GM20431 (cell line): Measurements from ENCODE around the gene CACNA1G.

Experiments
- in situ Hi-C: fragments of 300-500 bp; cut with MseI, MboI; formaldehyde crosslinking; loops from one replicate; pipeline ENCODE4 v1.15.0; 2020; ENCODE audit warnings: low sequenced_read_pairs; ENCODE audit not compliant: unreplicated experiment

Gene CACNA1G

DNA sequence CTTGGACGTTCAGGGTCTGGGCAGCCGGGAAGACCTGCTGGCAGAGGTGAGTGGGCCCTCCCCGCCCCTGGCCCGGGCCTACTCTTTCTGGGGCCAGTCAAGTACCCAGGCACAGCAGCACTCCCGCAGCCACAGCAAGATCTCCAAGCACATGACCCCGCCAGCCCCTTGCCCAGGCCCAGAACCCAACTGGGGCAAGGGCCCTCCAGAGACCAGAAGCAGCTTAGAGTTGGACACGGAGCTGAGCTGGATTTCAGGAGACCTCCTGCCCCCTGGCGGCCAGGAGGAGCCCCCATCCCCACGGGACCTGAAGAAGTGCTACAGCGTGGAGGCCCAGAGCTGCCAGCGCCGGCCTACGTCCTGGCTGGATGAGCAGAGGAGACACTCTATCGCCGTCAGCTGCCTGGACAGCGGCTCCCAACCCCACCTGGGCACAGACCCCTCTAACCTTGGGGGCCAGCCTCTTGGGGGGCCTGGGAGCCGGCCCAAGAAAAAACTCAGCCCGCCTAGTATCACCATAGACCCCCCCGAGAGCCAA, 65.6 kb downstream of the CACNA1G start:
- in situ Hi-C loops, result no loop called here

DNA sequence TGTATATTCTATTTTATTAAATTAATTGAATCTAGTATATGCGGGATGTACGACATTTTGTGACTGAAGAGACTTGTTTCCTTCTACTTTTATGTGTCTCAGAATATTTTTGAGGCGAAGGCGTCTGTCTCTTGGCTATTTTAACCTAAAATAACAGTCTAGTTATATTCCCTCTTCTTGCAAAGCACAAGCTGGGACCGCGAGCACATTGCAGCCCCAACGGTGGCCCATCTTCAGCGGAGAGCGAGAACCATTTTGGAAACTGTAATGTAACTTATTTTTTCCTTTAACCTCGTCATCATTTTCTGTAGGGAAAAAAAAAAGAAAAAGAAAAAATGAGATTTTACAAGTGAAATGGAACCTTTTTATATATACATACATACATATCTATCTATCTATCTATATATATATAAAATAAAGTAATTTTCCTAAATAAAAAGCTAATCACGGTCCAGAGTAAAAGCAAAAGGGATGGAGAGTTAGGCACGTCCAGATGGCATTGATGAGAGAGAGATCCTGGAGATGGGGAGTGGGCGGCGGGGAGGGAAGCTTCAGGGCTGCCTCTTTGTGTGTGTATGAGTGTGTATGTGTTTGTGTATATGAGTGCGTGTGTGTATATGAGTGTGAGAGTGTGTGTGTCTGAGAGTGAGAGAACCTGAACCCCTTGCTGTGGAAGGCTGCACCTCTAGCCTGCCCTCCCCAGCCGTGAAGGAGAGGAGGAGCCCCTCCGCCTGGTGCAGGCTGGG, 66.7 kb downstream of the CACNA1G start:
- in situ Hi-C loops, result no loop called here

DNA sequence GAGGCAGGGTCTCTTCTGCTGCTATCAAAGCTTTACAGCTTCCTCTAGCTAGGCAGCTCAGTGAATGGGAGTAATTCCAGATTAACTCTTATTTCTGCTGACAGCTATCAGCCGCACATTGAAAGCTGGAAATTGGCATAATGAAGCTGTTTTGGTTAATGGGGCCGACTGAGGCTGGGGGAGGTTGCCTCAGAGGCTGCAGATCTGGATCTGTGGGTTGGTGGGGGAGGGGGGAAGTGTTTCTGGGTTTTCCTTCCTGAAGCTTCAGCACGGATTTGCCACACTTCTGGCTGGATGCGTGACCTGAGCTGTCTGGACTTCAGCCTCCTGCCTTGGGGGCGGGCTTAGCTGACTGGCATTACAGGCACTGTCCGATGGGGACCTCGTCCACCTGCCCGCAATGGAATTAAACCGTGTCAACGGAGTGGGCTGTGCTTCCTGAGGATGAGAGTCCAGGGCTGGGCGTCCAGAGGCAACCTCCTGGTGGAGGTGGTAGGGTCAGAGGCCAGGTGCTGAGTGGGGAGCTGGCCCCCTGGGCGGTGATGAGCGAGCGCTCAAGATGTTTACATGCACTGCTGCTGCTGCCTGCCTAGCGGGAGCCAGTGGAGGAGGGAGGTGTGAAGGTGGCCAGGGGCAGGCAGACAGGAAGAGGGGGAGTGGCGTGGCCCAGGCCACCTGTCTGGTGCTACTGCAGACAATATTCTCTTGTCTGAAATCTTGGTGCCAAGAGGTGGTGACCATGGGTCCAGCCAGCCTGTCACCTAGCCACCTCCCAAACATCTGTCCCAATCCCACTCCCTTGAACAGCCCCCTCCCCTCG, 67.5 kb downstream of the CACNA1G start:
- in situ Hi-C loops, result no loop called here

DNA sequence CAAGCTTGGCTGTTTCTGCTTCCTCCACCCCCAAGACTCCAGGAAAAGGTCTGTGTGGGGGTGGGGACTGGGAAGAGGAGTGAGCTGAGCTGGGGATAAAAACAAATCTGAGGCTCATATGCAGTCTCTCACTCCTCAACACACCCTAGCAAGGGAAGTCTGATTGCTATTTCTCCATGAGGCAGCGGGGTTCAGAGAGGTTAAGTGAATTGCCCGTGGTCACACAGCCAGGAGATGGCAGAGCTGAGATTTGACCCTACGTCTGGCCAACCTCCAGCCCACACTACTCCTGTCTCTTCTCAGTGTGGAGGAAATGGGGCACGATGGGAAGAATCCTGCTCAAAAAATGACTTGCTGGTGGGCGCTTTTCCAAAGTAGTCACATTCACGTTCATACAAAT, 69.4 kb downstream of the CACNA1G start:
- in situ Hi-C loops, result no loop called here

DNA sequence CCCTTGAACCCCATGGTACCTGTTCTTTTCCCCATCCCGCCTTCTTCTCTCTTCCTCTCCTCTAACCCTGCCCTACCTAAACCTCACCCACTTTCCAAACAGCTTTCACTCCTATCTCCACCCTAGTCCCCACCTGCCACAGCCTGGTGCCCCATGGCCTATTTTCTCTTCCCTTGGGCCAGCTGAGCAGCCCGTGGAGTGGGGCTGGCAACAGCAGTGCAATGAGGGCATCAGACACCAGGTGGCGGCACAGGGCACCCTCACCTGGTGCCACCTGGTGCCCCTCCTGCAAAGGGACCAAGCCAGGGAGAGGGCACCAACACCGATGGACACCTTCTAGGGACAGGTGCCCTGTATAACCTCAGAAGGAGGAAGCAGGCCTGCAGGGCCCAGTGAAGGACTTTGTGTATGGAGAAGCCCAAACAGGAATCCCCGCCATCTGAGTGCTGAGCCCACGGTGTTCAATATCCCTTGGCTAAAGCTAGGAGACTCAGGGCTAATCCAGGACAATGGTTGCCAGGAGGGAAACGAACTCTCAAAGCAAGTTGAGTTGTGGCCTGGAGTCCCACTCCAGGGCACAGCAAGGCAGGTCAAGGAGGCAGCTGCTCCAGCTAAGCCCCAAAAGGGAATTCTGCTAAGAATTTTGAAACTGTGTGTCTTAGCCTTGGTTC, 70.1 kb downstream of the CACNA1G start:
- in situ Hi-C loops, result no loop called here

DNA sequence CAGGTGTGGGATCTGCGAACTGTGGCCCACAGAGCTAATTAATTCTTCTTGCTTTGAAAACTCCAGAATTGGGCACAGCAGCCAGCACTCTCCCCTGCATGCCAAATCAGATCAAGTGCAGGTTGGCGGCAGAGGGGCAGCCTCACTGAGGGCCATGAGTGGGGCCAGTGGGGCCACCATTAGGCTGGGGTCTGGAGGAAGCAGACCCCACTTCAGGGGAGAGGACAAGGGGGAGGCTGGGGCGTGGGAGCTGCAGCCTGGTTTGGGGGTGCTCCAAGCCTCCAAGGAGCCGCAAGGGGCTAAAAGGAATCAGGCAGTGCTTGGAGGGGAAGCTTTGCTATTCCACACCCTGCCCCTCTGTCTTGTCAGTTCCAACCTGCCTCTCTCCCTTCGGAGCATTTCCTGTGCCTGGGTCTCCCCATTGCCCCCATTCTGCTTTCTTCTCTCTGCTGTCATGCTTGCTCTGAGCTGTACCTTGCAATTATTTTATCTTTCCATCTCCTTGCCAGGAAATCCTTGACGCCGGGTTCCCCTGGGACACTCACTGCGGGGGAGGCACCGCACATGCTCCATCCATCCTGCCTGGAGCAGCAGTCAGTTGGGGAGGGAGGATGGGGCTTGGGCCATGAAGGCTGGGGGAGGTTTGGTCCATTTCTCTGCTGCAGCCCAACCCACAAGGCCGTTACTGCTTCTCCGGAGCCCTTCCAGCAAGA, 70.8 kb downstream of the CACNA1G start:
- in situ Hi-C loops, result no loop called here

DNA sequence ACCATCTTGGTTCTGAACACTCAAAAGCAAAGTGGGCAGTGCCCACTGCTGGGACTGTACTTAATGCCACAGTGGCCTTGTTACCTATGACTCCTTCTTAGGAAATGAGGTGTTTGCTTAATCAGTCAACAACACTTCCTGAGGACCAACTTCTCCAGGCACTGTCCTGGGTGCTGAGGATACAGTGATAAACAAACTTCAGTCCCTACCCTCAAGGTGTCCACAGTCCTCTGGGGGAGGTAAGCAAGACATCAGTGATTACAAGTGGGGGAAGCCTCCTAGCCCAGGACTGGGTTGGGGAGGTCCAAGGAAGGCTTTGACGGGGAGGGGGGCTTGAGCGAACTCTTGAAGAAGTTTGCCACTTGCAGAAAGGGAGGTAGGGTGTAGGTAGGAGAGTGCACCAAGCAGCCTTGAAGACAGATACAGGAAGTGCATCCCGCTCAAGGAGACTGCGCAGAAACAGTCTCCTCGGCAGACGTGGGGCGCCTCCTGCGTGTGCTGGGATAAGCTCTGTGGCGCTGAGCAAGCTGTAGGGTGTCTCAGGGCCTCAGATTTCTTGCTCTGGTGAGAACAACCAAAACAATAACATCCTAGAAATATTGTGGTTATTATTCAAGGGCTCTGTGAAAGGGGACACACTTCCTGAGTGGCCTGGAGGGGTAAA, 71.5 kb downstream of the CACNA1G start:
- in situ Hi-C loops, result no loop called here

DNA sequence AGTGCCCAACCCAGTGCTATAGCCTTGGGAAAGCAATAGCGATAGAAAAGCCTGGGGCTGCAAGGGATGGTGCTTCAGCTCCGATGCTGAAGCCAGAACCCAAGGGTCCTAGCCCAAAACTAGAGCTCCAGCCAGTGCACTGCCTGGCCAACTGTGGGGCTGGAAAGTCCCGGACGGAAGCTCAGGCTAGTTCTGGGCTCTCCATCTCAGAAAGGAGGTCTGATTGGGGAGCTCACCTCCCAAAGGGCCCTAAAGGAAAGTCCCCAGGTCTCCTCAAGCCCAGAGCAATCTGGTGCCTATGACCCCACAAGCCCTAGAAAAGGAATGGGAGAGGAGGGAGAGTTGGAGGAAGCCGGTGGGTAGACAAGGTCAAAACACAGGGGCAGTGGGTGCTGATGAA, 72.1 kb downstream of the CACNA1G start:
- in situ Hi-C loops, result no loop called here

DNA sequence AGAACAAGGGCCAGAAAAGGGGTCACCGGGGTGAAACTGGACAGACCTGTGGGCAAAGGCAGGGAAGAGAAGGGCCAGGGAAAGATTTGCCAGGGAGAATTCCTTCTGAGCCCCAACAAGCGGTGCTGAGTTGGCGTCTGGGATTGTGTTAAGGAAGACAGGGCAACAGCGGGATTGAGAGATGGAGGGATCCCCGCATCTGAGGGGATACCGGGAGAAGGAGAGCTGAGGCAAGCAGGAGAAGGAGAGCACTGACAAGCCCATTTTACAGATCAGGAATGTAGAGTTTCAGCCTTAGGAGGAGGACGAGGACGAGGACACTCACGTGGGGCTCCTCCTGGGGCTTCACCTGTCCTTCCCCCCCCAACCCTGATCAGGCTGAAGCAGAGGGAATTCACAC, 73.2 kb downstream of the CACNA1G start:
- in situ Hi-C loops, result no loop called here

DNA sequence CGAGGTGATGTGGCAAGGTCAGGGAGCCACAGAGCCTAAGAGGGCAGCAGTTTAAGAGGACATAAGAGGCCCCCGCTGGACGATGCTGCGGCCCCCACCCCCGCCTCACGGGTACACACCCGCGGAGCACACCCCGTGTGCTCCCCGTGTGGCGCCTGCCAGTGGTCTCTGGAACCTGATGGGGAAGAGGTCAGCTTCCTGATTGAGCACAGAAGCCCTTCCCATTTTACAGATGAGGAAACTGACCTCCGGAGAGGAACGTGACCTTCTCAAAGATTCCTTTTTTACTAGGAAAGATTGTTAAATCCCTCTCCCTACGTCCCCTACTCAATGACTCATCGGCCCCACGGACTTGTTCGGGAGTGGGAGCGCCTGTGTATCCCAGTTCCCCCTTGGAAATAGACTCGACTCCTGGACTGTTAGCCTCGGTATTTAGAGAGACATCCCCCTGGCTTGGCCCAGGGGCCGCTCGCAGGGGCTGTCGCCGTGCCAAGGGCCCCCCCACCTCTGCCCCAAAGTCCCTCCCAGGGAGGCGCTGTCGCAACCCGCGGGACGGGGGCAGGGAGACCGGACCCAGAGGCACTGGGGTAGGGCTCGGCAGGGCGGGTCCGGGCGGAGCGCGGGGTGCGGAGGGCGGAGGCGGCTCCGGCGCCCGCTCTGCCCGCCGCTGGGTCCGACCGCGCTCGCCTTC, 73.9 kb downstream of the CACNA1G start, which contains the start of gene ABCC3:
Gene ABCC3 (plus strand): TSS at position 658 of the 691 bp plus-strand sequence. CDS start 56 bp downstream, outside the sequence.
- in situ Hi-C loops, result no loop called here

DNA sequence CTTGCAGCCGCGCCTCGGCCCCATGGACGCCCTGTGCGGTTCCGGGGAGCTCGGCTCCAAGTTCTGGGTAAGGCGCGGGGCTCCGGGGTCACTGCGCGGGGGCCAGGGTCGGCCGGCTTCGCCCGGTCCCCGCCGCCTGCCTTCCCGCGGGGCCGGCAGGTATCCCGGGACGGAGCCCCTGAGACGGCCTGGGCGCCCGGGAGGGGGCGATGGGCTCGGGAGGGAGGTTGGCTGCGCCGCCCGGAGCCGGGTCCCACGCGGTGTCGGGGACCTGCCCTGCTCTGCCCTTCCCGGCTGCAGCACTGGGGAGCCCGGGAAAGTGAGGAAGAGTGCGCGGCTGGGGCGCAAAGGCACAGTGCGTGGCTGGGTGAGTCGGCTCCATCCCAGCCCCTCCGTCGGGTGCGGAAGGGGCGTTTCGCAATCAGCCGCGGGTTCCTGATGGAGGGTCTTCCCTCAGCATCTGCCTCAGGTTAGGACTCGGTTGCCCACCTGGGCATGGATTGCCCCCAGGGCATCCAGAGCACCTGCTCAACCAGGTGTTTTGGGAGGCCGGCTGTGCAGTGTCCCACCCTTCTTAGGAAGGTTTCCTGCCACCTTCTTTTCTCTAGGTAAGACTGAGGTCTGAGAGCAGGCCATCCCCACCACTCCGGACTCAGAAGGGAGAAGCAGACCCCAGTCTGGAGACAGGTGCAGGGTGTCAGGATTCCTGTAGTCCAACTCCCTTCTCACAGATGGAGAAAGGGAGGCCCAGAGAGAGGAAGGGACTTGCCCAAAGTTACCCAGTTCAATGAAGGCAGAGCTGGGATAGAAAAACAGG, 74.6 kb downstream of the CACNA1G start:
- in situ Hi-C loops, result no loop called here

DNA sequence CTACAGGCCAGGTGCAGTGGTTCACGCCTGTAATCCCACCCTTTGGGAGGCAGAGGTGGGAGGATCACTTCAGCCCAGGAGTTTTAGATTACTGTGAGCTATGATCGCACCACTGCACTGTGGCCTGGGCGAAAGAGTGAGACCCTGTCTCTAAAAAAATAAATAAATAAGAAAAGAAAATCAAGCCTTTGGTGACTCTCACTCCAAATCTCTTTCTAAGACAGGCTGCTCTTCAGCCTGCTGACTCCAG, 75.1 kb downstream of the CACNA1G start:
- in situ Hi-C loops, result no loop called here

DNA sequence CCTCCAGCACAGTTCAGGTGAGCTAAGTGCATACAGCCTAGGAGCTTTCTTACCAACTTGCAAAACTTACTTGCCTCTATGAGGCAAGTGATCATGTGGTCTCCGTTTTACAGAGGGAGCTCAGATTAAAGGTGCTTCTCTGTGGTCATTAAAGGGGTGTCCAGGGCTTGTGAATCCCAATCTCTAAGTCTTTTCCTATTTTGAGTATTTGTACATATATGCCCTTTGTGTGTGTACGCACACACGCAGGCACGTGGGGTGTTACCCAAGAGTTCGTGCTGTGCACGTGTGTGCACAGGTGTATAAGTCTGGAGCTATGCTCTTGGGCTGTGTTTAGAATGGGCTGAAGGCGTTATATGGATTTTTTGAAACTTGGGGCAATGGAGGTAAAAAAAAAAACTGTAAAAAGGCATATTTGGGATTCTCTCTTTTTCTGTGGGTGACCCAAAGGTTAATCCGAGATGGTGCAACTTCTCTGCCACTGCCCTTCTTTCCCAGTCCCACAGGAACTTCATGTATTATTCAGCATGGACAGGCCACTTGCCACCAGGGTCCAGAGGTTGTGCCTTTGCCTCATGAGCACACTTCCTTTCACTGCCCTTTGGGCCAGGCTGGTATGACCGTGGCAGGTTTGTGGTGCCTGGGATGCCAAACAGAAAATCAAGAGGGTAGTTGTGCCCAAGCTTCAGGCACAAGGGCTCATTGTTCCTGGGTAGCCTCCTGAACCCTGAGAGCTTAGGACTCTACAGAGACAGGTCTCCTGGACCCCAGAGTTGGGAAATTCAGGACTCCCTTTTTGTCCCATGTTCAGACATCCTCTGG, 75.7 kb downstream of the CACNA1G start:
- in situ Hi-C loops, result no loop called here

DNA sequence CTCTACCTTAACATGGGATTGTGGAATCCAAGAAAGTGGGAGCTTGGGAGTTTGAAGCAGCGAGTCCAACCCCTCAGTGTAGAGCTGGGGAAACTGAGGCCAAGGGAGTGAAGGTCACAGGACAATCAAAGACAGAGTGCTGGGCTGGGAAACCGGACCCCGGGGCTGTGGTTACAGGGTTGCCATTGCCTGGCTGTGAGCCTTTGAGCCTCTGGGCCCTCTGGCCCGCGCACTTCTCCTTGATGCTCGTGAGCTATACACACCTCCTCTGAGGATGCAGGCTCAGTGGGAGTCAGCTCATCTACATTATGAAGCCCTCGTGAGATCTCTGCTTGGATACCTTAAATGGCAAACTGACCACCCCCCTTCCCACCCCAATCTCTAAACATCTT, 76.3 kb downstream of the CACNA1G start:
- in situ Hi-C loops, result no loop called here

DNA sequence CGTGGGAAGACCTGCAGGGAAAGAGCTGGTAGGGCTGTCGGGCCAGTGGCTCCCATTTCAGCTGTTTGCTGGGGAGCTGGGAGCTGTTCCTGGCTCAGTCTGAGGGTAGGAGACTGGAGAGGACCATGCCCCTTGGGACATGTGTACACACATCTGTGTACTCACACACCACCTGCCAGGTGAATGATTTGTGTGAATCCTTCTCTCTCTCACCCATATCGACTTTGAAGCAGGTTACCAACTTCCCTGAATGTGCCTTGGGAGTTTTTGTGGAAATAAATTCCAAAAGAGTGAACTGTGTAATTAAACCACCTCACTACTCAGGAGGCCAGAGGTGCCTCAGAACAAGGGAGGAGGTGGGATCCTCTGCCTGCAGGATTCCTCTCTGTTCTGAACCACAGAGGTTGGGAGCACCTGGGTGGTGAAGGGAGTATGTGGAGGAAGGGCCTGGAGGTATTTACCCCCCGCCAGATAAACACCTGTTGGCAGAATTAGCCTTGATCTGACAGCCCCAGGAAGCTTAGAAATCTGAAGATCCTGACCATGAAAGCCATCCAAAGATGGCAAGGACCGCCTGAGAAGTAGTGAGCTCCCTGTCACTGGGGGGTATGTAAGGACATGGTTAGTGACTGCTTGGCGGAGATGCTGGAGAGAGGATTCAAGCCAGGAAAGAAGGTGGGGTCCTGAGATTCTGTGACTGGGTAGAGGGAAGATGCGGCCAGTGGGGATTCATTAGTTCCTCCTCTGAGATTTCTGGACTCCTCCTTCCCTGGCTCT, 77.5 kb downstream of the CACNA1G start:
- in situ Hi-C loops, result no loop called here

DNA sequence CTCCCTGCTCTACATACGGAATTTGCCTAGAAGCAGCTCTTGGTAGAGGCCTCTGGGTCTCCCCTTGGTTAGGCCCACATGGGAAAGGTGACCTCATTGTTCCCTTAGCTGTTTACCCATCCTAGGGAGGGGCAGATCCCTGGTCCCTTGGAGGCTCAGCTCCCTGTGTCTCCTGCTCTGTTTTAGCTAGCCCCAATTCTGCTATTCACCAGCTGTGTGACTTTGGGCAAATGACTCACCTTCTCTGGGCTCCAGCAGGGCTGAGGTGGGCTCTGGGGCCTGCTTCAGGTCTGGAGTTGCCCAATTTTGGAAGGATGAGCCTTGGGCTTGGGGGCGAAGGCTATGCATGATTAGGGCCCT, 78.1 kb downstream of the CACNA1G start:
- in situ Hi-C loops, result no loop called here
